Neural crest cell (in vitro differentiated cells): ENCODE data around the gene TRIO. TPM values are rescaled to one million over a fixed set of nuclear protein-coding genes. Genes with fewer than 3 reads are reported as not detected.

Experiments used
- DNase-seq: peaks from one replicate; pipeline ENCODE4 v3.0.0; 2021; ENCODE audit warnings: low read depth, mixed read lengths, low spot score
- H3K27ac Mint-ChIP-seq: one replicate; pipeline ENCODE4 v1.8.0; 2021; ENCODE audit warnings: mild to moderate bottlenecking, mixed read lengths; ENCODE audit not compliant: unreplicated experiment
- H3K27me3 Mint-ChIP-seq: 2 replicates; pipeline ENCODE4 v1.8.0; 2021; ENCODE audit warnings: low read depth, mild to moderate bottlenecking, mixed read lengths
- H3K36me3 Mint-ChIP-seq: 2 replicates; pipeline ENCODE4 v1.8.0; 2021; ENCODE audit warnings: low read depth, mild to moderate bottlenecking, mixed read lengths
- H3K4me1 Mint-ChIP-seq: 2 replicates; pipeline ENCODE4 v1.8.0; 2021; ENCODE audit warnings: mixed read lengths
- H3K4me3 Mint-ChIP-seq: one replicate; pipeline ENCODE4 v1.8.0; 2021; ENCODE audit warnings: mild to moderate bottlenecking, mixed read lengths
- H3K9me3 Mint-ChIP-seq: 2 replicates; pipeline ENCODE4 v1.8.0; 2021; ENCODE audit warnings: mixed read lengths
- CTCF ChIP-seq: fragments of 200-600 bp; sonication (generic); conservative IDR thresholded peaks from 2 replicates; pipeline ENCODE4 v1.5.0; 2021; ENCODE audit warnings: antibody characterized with exemption, mild to moderate bottlenecking
- total RNA-seq: library from RNA; stranded (reverse); gene quantifications from 2 replicates; pipeline ENCODE4 v1.2.1, GENCODE V29; 2021

TRIO gene
- total RNA-seq, 1 donor from 2014 or later, result 134 TPM

DNA sequence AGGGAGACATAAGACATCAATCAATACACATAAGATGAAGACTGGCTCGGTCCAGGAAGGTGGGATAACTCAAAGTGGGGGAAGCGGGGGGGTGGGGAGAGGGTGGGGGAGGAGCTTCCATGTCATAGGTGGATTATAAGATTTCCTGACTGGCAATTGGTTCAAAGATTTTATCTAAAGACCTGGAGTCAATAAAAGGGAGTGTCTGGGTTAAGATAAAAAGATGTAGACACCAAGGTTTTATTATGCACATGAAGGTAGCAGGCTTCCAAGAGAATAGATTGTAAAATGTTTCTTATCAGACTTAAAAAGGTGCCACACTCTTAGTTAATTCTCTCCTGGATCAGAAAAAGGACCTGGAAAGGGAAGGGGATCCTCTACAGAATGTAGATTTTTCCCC is 412.9 kb downstream of the TRIO start:
- peaks cover 2% of the 10 kb centered on the region for H3K9me3 Mint-ChIP-seq
- H3K4me3 Mint-ChIP-seq, result no peak overlapping the region
- H3K27ac Mint-ChIP-seq, result peak overlapping the region; percentile 81
- TF ChIP-seq CTCF, result no peak
- no peak for DNase-seq
- no peaks in the 10 kb centered on the region for H3K36me3 Mint-ChIP-seq
- no peaks in the 10 kb centered on the region for H3K27me3 Mint-ChIP-seq
- H3K4me1 Mint-ChIP-seq, result no peaks in the 10 kb centered on the region

DNA sequence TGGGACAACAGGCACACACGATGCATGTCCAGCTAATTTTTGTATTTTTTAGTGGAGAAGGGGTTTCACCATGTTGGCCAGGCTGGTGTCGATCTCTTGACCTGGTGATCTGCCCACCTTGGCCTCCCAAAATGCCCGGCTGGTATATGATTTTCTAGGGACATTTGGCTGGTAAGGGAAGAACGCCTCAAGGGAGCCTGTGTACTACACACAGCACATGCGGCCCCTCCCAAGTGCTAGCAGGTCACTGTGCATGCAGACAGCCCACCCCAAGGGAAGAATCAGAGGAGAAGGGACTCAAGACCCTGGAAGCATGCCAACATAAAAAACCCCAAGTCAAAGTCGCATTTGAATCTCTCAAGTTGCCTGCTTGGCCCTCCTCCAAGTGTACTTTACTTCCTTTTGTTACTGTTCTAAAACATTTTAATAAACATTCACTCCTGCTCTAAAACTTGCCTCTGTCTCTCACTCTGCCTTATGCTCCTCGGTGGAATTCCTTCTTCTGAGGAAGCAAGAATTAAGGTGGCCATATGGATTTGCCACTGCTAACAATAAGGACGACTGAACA is 414.1 kb downstream of the TRIO start:
- Mint-ChIP-seq H3K4me3 (no peak overlapping the region), H3K27me3 (no peaks in the 10 kb centered on the region), H3K4me1 (no peaks in the 10 kb centered on the region), H3K27ac (no peak overlapping the region), H3K9me3 (no peaks in the 10 kb centered on the region), H3K36me3 (no peaks in the 10 kb centered on the region)
- TF ChIP-seq CTCF, result no peak
- DNase-seq, result no peak

GRCh38 chr5:14557791-14558415 is 414.8 kb downstream of the TRIO start:
- no peak overlapping the region for H3K4me3 Mint-ChIP-seq
- no peak for TF ChIP-seq CTCF
- no peaks in the 10 kb centered on the region for H3K9me3 Mint-ChIP-seq
- H3K27me3 Mint-ChIP-seq, result no peaks in the 10 kb centered on the region
- H3K4me1 Mint-ChIP-seq, result no peaks in the 10 kb centered on the region
- no peaks in the 10 kb centered on the region for H3K36me3 Mint-ChIP-seq
- H3K27ac Mint-ChIP-seq, result no peak overlapping the region
- DNase-seq, result no peak

Other genes starting within 250 kb of the TRIO start
- 0.12 and 0.20 TPM in 2 replicates for gene DNAH5, start 198.7 kb upstream of the TRIO start, total RNA-seq